Breast epithelium (tissue), 4 donors: Measurements from ENCODE around the gene LRRC36. TPM values are rescaled to one million over a fixed set of nuclear protein-coding genes. Genes with fewer than 3 reads are reported as not detected.

ENCODE experiments used
- DNase-seq, 2 donors: peaks; one replicate each; pipeline ENCODE4 v3.0.0-alpha.2; 2019; ENCODE audit warnings: low spot score in 2 of 2
- H3K27ac ChIP-seq, 2 donors: fragments of 200-600 bp; sonication (generic) in 1 of 2; one replicate each; pipeline ENCODE4 v1.5.1; 2016 to 2019; ENCODE audit warnings: mild to moderate bottlenecking in 1 of 2
- H3K27me3 ChIP-seq, 2 donors: fragments of 200-600 bp; sonication (generic) in 1 of 2; one replicate each; pipeline versions ENCODE4 v1.5.1 to v1.6.0; 2017 to 2019; ENCODE audit warnings: control low read depth in 1 of 2, mild to moderate bottlenecking in 1 of 2
- H3K36me3 ChIP-seq: fragments of 200-600 bp; one replicate; pipeline ENCODE4 v1.5.1; 2019
- H3K4me1 ChIP-seq, 2 donors: fragments of 200-600 bp; sonication (generic); one replicate each; pipeline ENCODE4 v1.5.1; 2016 to 2019; ENCODE audit warnings: control low read depth in 1 of 2
- H3K4me3 ChIP-seq, 3 donors: fragments of 200-600 bp; sonication (generic); 1 replicate in 2 of 3; 2 replicates in 1 of 3; pipeline ENCODE4 v1.5.1; 2016 to 2019; ENCODE audit warnings: mild to moderate bottlenecking in 3 of 3, moderate library complexity in 2 of 3
- H3K9me3 ChIP-seq, 2 donors: fragments of 200-600 bp; sonication (generic) in 1 of 2; one replicate each; pipeline ENCODE4 v1.5.1; 2016 to 2019; ENCODE audit warnings: control low read depth in 1 of 2
- CTCF ChIP-seq, 3 donors: fragments of 450-650 bp; IDR thresholded peaks; one replicate each; pipeline ENCODE4 v1.5.1; 2016 to 2017; ENCODE audit warnings: antibody characterized with exemption in 3 of 3, mild to moderate bottlenecking in 3 of 3, moderate library complexity in 3 of 3
- POLR2A ChIP-seq: fragments of 450-650 bp; IDR thresholded peaks from one replicate; pipeline ENCODE4 v1.6.1; 2016; ENCODE audit warnings: antibody characterized with exemption, mild to moderate bottlenecking, moderate library complexity
- POLR2AphosphoS5 ChIP-seq, 3 donors: sonication (generic); formaldehyde crosslinking; IDR thresholded peaks; one replicate each; pipeline ENCODE4 v1.6.1; 2017; ENCODE audit warnings: antibody characterized with exemption in 3 of 3
- intact Hi-C: fragments of 100-400 bp; cut with DNase I; formaldehyde crosslinking; loops from one replicate; pipeline ENCODE4 v1.15.1; 2023; ENCODE audit warnings: low total_unique reads
- total RNA-seq, 3 donors: library from RNA; depleted of rRNA; stranded (reverse); fragments of >200 nt; gene quantifications; one replicate each; pipeline ENCODE4 v1.1.0, GENCODE V29; 2016

Gene LRRC36
- total RNA-seq, 3 donors from 2014 or later = 0.16 to 3.3 (median 0.59) TPM

GRCh38 chr16:67283039-67283825 is 43.4 kb upstream of the LRRC36 start:
- H3K4me1 ChIP-seq = peaks cover 1 to 3% of the 10 kb centered on the region in 2 donors
- intact Hi-C loops = loop anchor here (5.0 kb wide), 1 partner anchor 381 kb away; no protein-coding TSS in a partner anchor
- H3K27me3 ChIP-seq = no peaks in the 10 kb centered on the region
- no peak overlapping the region for H3K27ac ChIP-seq
- no peaks in the 10 kb centered on the region for H3K9me3 ChIP-seq
- H3K4me3 ChIP-seq = no peak overlapping the region
- no peaks in the 10 kb centered on the region for H3K36me3 ChIP-seq
- no peak for DNase-seq
- no peak for TF ChIP-seq POLR2AphosphoS5 (IDR thresholded peaks at IDR 0.05)
- no peak for TF ChIP-seq CTCF (IDR thresholded peaks at IDR 0.05)

GRCh38 chr16:67283826-67284555 is 42.6 kb upstream of the LRRC36 start:
- H3K9me3 ChIP-seq = no peaks in the 10 kb centered on the region
- H3K27me3 ChIP-seq = no peaks in the 10 kb centered on the region
- no peak overlapping the region for H3K27ac ChIP-seq
- TF ChIP-seq CTCF (IDR thresholded peaks at IDR 0.05) (no peak), POLR2AphosphoS5 (IDR thresholded peaks at IDR 0.05) (no peak), POLR2A (no peak)
- H3K4me1 ChIP-seq = peaks cover 0 to 3% of the 10 kb centered on the region in 2 donors
- intact Hi-C loops = loop anchor here (5.0 kb wide), 1 partner anchor 382 kb away; no protein-coding TSS in a partner anchor
- no peaks in the 10 kb centered on the region for H3K36me3 ChIP-seq
- no peak for DNase-seq
- H3K4me3 ChIP-seq = no peak overlapping the region

GRCh38 chr16:67284699-67285646 is 41.6 kb upstream of the LRRC36 start:
- Histone ChIP-seq H3K27ac (peak overlapping the region in 1 of 2 donors; percentile 17), H3K9me3 (no peaks in the 10 kb centered on the region), H3K4me1 (peaks cover 0 to 2% of the 10 kb centered on the region in 2 donors), H3K36me3 (no peaks in the 10 kb centered on the region), H3K27me3 (no peaks in the 10 kb centered on the region), H3K4me3 (no peak overlapping the region)
- intact Hi-C loops = loop anchor here (5.0 kb wide), 1 partner anchor 383 kb away; no protein-coding TSS in a partner anchor
- TF ChIP-seq POLR2A (no peak), POLR2AphosphoS5 (IDR thresholded peaks at IDR 0.05) (no peak), CTCF (IDR thresholded peaks at IDR 0.05) (peak; percentile 25 to 54 (median 33))
- DNase-seq = peak in 1 of 2 donors; percentile 61

GRCh38 chr16:67286441-67287235 is 40.0 kb upstream of the LRRC36 start:
- no peaks in the 10 kb centered on the region for H3K9me3 ChIP-seq
- H3K27ac ChIP-seq = no peak overlapping the region
- H3K36me3 ChIP-seq = no peaks in the 10 kb centered on the region
- no peaks in the 10 kb centered on the region for H3K27me3 ChIP-seq
- no peak overlapping the region for H3K4me3 ChIP-seq
- TF ChIP-seq POLR2A = no peak
- TF ChIP-seq POLR2AphosphoS5 (IDR thresholded peaks at IDR 0.05) = no peak
- no peak for TF ChIP-seq CTCF (IDR thresholded peaks at IDR 0.05)
- intact Hi-C loops = no loop called here
- no peak for DNase-seq
- H3K4me1 ChIP-seq = no peaks in the 10 kb centered on the region
